ENCODE measurements around the gene RAB44. TPM values are rescaled to one million over a fixed set of nuclear protein-coding genes. Genes with fewer than 3 reads are reported as not detected.

RAB44 gene
- polyA plus RNA-seq, 1 of the 3 experiments (the other 2 are of a cell fraction), result 0.12 TPM

DNA sequence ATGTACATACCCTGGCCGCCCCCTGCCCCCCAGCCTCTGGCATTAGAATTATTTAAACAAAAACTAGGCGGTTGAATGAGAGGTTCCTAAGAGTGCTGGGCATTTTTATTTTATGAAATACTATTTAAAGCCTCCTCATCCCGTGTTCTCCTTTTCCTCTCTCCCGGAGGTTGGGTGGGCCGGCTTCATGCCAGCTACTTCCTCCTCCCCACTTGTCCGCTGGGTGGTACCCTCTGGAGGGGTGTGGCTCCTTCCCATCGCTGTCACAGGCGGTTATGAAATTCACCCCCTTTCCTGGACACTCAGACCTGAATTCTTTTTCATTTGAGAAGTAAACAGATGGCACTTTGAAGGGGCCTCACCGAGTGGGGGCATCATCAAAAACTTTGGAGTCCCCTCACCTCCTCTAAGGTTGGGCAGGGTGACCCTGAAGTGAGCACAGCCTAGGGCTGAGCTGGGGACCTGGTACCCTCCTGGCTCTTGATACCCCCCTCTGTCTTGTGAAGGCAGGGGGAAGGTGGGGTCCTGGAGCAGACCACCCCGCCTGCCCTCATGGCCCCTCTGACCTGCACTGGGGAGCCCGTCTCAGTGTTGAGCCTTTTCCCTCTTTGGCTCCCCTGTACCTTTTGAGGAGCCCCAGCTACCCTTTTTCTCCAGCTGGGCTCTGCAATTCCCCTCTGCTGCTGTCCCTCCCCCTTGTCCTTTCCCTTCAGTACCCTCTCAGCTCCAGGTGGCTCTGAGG lies 11.5 kb upstream of the RAB44 start:
- TF ChIP-seq, protein P1, sequence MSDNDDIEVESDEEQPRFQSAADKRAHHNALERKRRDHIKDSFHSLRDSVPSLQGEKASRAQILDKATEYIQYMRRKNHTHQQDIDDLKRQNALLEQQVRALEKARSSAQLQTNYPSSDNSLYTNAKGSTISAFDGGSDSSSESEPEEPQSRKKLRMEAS (IDR thresholded peaks at IDR 0.05; ENCODE audit: low read depth), result no peak
- TF ChIP-seq JUND (IDR thresholded peaks at IDR 0.05), result 0 out of 2 replicates have a peak, but pooled peaks have one; percentile 2
- no peak overlapping the region for H3K9ac ChIP-seq
- peaks cover 74% of the 10 kb centered on the region for H3F3A ChIP-seq (replicated peaks; ENCODE audit: insufficient read depth)
- H3K27ac ChIP-seq (ENCODE audit: low read depth in 2 of 2, low read length in 1 of 2), result peak overlapping the region in 1 of 2 experiments; percentile 44; a peak in 1 of 4 replicates
- H2AFZ ChIP-seq (ENCODE audit: low read depth), result no peak overlapping the region
- H3K79me2 ChIP-seq (ENCODE audit: insufficient read depth), result peaks cover 52% of the 10 kb centered on the region
- POLR2A ChIA-PET, result no interaction called here
- H3K4me2 ChIP-seq, result no peak overlapping the region
- no peak overlapping the region for H3K4me3 ChIP-seq (ENCODE audit: low read depth in 2 of 2, low read length in 1 of 2)
- H3K9me2 ChIP-seq, result no peaks in the 10 kb centered on the region
- 91% methylated on average over 11 of the region's 11 CpGs for WGBS (ENCODE audit: low lambda C conversion rate)
- peaks cover 0 to 9% of the 10 kb centered on the region in 2 experiments; a peak in 1 of 4 replicates for H3K4me1 ChIP-seq (ENCODE audit: control insufficient read depth in 1 of 2, insufficient read depth in 2 of 2, low read depth in 1 of 2, low read length in 1 of 2)
- CTCF ChIA-PET, result interaction anchor here (0.6 to 3.3 kb wide), 6 partner anchors 63 to 129 kb away, joined by 3 to 14 read pairs (median 6); no protein-coding TSS in a partner anchor
- H3K9me3 ChIP-seq, result no peaks in the 10 kb centered on the region
- H4K20me1 ChIP-seq (ENCODE audit: insufficient read depth), result peaks cover 84% of the 10 kb centered on the region
- H3K36me3 ChIP-seq (replicated peaks in 1 of 2; ENCODE audit: control insufficient read depth in 1 of 2, insufficient read depth in 2 of 2, low read length in 1 of 2), result peaks cover 50 to 53% of the 10 kb centered on the region in 2 experiments
- no peak for DNase-seq
- no peaks in the 10 kb centered on the region for H3K27me3 ChIP-seq (ENCODE audit: insufficient read depth)

DNA sequence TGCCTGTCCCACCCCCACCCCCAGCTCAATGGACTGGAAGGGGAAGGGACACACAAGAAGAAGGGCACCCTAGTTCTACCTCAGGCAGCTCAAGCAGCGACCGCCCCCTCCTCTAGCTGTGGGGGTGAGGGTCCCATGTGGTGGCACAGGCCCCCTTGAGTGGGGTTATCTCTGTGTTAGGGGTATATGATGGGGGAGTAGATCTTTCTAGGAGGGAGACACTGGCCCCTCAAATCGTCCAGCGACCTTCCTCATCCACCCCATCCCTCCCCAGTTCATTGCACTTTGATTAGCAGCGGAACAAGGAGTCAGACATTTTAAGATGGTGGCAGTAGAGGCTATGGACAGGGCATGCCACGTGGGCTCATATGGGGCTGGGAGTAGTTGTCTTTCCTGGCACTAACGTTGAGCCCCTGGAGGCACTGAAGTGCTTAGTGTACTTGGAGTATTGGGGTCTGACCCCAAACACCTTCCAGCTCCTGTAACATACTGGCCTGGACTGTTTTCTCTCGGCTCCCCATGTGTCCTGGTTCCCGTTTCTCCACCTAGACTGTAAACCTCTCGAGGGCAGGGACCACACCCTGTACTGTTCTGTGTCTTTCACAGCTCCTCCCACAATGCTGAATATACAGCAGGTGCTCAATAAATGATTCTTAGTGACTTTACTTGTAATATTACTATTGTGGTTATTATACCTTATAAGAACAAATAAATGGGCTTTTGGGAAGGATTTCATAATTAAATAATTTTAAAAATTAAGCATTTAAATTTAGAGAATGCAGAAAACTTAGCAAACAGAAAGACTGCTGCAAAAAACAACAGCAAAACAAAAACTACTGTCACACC lies 10.7 kb upstream of the RAB44 start:
- CTCF ChIA-PET, result interaction anchor here (1.2 to 3.3 kb wide), 4 partner anchors 37 to 79 kb away, joined by 3 to 14 read pairs (median 6); no protein-coding TSS in a partner anchor
- 87% methylated on average over 9 of the region's 10 CpGs for WGBS (ENCODE audit: low lambda C conversion rate)
- Histone ChIP-seq H3F3A (replicated peaks; ENCODE audit: insufficient read depth) (peaks cover 72% of the 10 kb centered on the region), H3K27ac (ENCODE audit: low read depth in 2 of 2, low read length in 1 of 2) (peak overlapping the region in 1 of 2 experiments; percentile 44; a peak in 1 of 4 replicates), H2AFZ (ENCODE audit: low read depth) (no peak overlapping the region), H3K36me3 (replicated peaks in 1 of 2; ENCODE audit: control insufficient read depth in 1 of 2, insufficient read depth in 2 of 2, low read length in 1 of 2) (peaks cover 50 to 53% of the 10 kb centered on the region in 2 experiments), H3K4me2 (no peak overlapping the region), H3K4me3 (ENCODE audit: low read depth in 2 of 2, low read length in 1 of 2) (no peak overlapping the region), H4K20me1 (ENCODE audit: insufficient read depth) (peaks cover 76% of the 10 kb centered on the region), H3K9ac (no peak overlapping the region), H3K9me2 (no peaks in the 10 kb centered on the region), H3K27me3 (ENCODE audit: insufficient read depth) (no peaks in the 10 kb centered on the region), H3K9me3 (no peaks in the 10 kb centered on the region), H3K4me1 (ENCODE audit: control insufficient read depth in 1 of 2, insufficient read depth in 2 of 2, low read depth in 1 of 2, low read length in 1 of 2) (peaks cover 0 to 9% of the 10 kb centered on the region in 2 experiments; a peak in 1 of 4 replicates), H3K79me2 (ENCODE audit: insufficient read depth) (peaks cover 44% of the 10 kb centered on the region)
- DNase-seq, result no peak
- POLR2A ChIA-PET, result no interaction called here
- TF ChIP-seq NRF1 (IDR thresholded peaks at IDR 0.05; ENCODE audit: low read depth, low read length) (no peak), GABPA (IDR thresholded peaks at IDR 0.05; ENCODE audit: low read depth) (no peak), ELF1 (IDR thresholded peaks at IDR 0.05) (no peak), POLR2AphosphoS5 (IDR thresholded peaks at IDR 0.05; ENCODE audit: low read depth, low read length) (peak; percentile 49)

DNA sequence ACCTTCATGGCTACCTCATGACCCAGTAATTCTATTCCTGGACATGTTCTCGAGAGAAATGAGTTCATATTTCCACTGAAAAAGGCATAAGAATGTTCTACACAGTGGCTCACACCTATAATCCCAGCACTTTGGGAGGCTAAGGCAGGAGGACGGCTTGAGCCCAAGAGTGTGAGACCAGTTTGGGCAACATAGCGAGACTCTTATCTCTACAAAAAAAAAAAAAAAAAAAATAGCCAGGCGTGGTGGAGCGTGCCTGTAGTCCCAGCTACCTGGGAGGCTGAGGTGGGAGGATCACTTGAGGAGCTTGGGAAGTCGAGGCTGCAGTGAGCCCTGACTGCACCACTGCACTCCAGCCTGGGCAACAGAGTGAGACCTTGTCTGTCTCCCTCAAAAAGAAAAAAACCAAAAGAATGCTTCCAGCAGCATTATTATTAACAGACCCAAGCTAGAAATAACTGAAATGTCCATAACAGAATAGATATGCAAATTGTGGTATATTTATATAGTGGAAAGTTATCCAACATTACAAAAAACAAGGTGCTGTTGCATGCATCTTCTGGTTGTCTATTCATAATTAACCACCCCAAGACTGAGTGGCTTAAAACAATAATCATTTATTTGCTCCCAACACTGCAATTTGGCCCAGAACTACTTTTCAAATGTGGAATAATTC lies 9.4 kb upstream of the RAB44 start:
- no peaks in the 10 kb centered on the region for H3K27me3 ChIP-seq (ENCODE audit: insufficient read depth)
- no peak overlapping the region for H3K9ac ChIP-seq
- H3K4me3 ChIP-seq (ENCODE audit: low read depth in 2 of 2, low read length in 1 of 2), result no peak overlapping the region
- H3K9me2 ChIP-seq, result no peaks in the 10 kb centered on the region
- H4K20me1 ChIP-seq (ENCODE audit: insufficient read depth), result peaks cover 63% of the 10 kb centered on the region
- H3K36me3 ChIP-seq (replicated peaks in 1 of 2; ENCODE audit: control insufficient read depth in 1 of 2, insufficient read depth in 2 of 2, low read length in 1 of 2), result peaks cover 42 to 46% of the 10 kb centered on the region in 2 experiments
- no peak overlapping the region for H3K4me2 ChIP-seq
- H2AFZ ChIP-seq (ENCODE audit: low read depth), result no peak overlapping the region
- CTCF ChIA-PET, result interaction anchor here (1.2 to 2.0 kb wide), 2 partner anchors 8 to 35 kb away, joined by 3 to 4 read pairs; no protein-coding TSS in a partner anchor
- no peaks in the 10 kb centered on the region; a peak in 1 of 4 replicates for H3K4me1 ChIP-seq (ENCODE audit: control insufficient read depth in 1 of 2, insufficient read depth in 2 of 2, low read depth in 1 of 2, low read length in 1 of 2)
- no peak for DNase-seq
- H3K27ac ChIP-seq (ENCODE audit: low read depth in 2 of 2, low read length in 1 of 2), result peak overlapping the region in 1 of 2 experiments; percentile 44; a peak in 1 of 4 replicates
- 88% methylated on average over 6 of the region's 6 CpGs for WGBS (ENCODE audit: low lambda C conversion rate)
- TF ChIP-seq GATA2 (CRISPR knock-in tag; IDR thresholded peaks at IDR 0.05), result no peak
- no peak for TF ChIP-seq RCOR1 (IDR thresholded peaks at IDR 0.05; ENCODE audit: low read length)
- TF ChIP-seq JUND (IDR thresholded peaks at IDR 0.05), result peak; percentile 25
- TF ChIP-seq, protein P1 (IDR thresholded peaks at IDR 0.05; ENCODE audit: low read depth), result no peak
- TF ChIP-seq MEF2A (IDR thresholded peaks at IDR 0.05; ENCODE audit: borderline replicate concordance, low read depth), result no peak
- TF ChIP-seq, protein P2, sequence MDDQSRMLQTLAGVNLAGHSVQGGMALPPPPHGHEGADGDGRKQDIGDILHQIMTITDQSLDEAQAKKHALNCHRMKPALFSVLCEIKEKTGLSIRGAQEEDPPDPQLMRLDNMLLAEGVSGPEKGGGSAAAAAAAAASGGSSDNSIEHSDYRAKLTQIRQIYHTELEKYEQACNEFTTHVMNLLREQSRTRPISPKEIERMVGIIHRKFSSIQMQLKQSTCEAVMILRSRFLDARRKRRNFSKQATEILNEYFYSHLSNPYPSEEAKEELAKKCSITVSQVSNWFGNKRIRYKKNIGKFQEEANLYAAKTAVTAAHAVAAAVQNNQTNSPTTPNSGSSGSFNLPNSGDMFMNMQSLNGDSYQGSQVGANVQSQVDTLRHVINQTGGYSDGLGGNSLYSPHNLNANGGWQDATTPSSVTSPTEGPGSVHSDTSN (IDR thresholded peaks at IDR 0.05), result peak; percentile 43
- no peak for TF ChIP-seq FOSL2 (IDR thresholded peaks at IDR 0.05; ENCODE audit: borderline replicate concordance, low read depth)
- TF ChIP-seq EZH2phosphoT487 (IDR thresholded peaks at IDR 0.05; ENCODE audit: borderline replicate concordance, low read depth), result no peak
- no peak for TF ChIP-seq EP300 (IDR thresholded peaks at IDR 0.05; ENCODE audit: borderline replicate concordance in 1 of 2, low read depth in 1 of 2, low read length in 1 of 2)
- TF ChIP-seq MXI1 (IDR thresholded peaks at IDR 0.05; ENCODE audit: low read depth, low read length), result no peak
- peak; percentile 73 for TF ChIP-seq POLR2AphosphoS5 (IDR thresholded peaks at IDR 0.05; ENCODE audit: low read depth, low read length)
- POLR2A ChIA-PET, result interaction anchor here (0.6 kb wide), 1 partner anchor 79 kb away, joined by 3 read pairs; no protein-coding TSS in a partner anchor
- H3F3A ChIP-seq (replicated peaks; ENCODE audit: insufficient read depth), result peaks cover 61% of the 10 kb centered on the region
- peaks cover 31% of the 10 kb centered on the region for H3K79me2 ChIP-seq (ENCODE audit: insufficient read depth)
- H3K9me3 ChIP-seq, result no peaks in the 10 kb centered on the region

Data from SK-N-SH (cell line).